Fibroblast of pulmonary artery (primary cell): ENCODE measurements around the gene ISG20.
A peak's percentile ranks its signal among the peaks of the same experiment; 100 is the strongest.

ENCODE experiments used
- DNase-seq: peaks from one replicate; pipeline ENCODE4 v3.0.0-alpha.2; 2010; ENCODE audit warnings: low read depth
- H3K4me3 ChIP-seq: replicated peaks from 2 replicates; pipeline ENCODE4 v1.5.1; 2011; ENCODE audit warnings: low read depth, mild to moderate bottlenecking, control low read depth, low read length, moderate library complexity
- CTCF ChIP-seq: IDR thresholded peaks from 2 replicates; pipeline ENCODE4 v1.5.1; 2011; ENCODE audit warnings: mild to moderate bottlenecking, control low read depth, low read length, inconsistent platforms; ENCODE audit errors: missing control alignments

The ISG20 gene

GRCh38 chr15:88655103-88655553 is 16.3 kb downstream of the ISG20 start:
- no peak overlapping the region for H3K4me3 ChIP-seq
- no peak for DNase-seq
- TF ChIP-seq CTCF: no peak

DNA sequence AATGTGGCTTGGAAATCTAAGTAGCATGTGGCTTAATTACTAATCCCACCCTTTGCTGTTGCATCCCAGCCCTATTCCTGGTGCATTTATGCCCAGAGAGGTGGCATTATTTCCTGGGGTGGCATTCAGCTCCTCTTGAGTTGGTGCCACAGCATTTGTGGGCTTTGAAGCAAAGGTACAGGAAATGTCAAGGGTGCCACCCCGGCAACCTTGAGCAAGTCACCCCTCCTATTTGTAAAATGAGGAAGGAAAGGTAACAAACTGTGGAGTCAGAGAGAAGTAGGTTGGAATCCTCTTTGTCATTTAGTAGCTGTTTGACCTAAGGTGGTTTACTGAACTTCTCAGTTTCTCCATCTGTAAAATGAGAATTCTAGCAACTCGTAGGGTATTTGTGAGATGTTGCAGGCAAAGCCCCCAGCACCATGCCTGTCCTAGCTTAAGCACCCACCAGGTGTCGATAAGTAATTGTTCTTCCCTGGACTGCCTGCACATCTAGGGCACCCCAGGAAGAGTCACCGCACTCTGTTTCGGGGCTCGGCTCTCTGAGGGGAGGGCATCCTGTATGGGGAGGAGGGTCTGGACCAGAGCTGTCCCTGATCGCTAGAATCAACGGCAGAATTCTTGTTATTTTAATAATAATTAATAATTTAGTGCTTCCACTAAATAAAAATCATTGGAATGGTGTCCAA is 17.1 kb downstream of the ISG20 start:
- TF ChIP-seq CTCF: no peak
- H3K4me3 ChIP-seq: no peak overlapping the region
- DNase-seq: no peak

GRCh38 chr15:88656760-88657221 is 18.0 kb downstream of the ISG20 start:
- no peak for DNase-seq
- TF ChIP-seq CTCF: no peak
- no peak overlapping the region for H3K4me3 ChIP-seq

- peak; percentile 71 for DNase-seq
- peak; percentile 91 for TF ChIP-seq CTCF
- H3K4me3 ChIP-seq: no peak overlapping the region
These were observed 18.7 kb downstream of the ISG20 start for GRCh38 chr15:88657326-88658069.

DNA sequence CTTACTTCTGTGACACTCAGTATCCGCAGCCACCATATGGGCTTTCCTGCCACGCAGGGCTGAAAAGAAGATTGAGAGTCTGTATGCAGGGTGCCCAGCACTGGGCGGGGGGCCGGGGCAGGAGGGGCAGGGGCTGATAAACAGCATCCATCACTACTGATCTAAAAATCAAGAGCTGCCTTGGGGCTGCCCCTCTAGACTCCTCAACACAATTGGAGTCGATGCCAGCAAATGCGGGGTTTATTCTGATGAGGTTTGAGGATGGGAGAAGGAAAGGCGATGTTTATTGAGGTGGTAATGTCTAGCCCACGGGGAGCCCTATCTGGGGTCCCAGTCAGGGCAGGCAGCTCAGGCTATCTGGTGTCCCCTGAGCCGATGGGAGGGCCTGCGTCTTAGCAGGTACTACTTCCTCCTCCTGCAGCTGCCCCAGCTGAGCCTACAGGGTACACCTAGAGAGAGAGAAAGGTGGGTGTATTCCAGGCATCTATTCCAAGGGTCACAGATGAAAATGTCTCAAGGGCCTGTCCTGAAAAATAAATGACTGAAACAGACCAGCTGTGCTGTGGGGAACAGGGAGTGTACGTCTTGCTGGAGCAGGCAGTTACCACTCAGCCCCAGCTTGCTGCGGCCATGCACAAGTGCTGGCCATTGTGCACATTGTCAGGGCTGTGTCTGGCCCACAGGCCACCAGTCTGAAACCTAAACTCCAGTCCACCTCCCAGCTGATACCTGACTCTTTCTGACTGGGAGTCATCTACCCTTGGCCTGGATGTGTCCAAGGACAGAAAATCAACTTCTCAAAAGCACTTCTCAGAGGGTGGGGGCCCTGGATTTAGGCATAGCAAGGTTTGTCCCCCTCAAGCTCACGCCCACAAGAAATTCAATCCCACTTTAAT is 19.5 kb downstream of the ISG20 start:
- TF ChIP-seq CTCF: no peak
- DNase-seq: no peak
- H3K4me3 ChIP-seq: no peak overlapping the region

GRCh38 chr15:88658972-88659931 is 20.4 kb downstream of the ISG20 start:
- no peak overlapping the region for H3K4me3 ChIP-seq
- DNase-seq: peak; percentile 75
- no peak for TF ChIP-seq CTCF
